Stimulated activated CD4-positive, alpha-beta T cell treated with anti-CD3 and anti-CD28 coated beads, Interleukin-1b, Interleukin-23, amount 100 ng/mL, for 48 hours (primary cell): Measurements from ENCODE around the gene GPT2.
A peak's percentile ranks its signal among the peaks of the same experiment; 100 is the strongest.
"Not testable (repeated sequence)": the region's sequence is repeated elsewhere in the genome, so short reads cannot be mapped to it uniquely, and the experiment has no call there.

ENCODE experiments used
- DNase-seq: peaks from one replicate; pipeline ENCODE4 v3.0.0-alpha.2; 2020

Gene GPT2

GRCh38 chr16:46924402-46924801 is 40.2 kb downstream of the GPT2 start:
- DNase-seq: no peak

GRCh38 chr16:46926470-46927225 is 42.5 kb downstream of the GPT2 start:
- DNase-seq: no peak

GRCh38 chr16:46927273-46927672 is 43.1 kb downstream of the GPT2 start:
- DNase-seq: no peak

- no peak for DNase-seq
Observed at GRCh38 chr16:46928811-46929210, 44.6 kb downstream of the GPT2 start.

GRCh38 chr16:46929378-46930332 is 45.5 kb downstream of the GPT2 start:
- peak; percentile 60 for DNase-seq

- no peak for DNase-seq
Observed at GRCh38 chr16:46930861-46931260, 46.7 kb downstream of the GPT2 start.

GRCh38 chr16:46932802-46933201 is 48.6 kb downstream of the GPT2 start:
- no peak for DNase-seq

- DNase-seq: no peak
Observed at GRCh38 chr16:46937536-46937935, 53.4 kb downstream of the GPT2 start.

GRCh38 chr16:46944713-46945112 is 60.6 kb downstream of the GPT2 start:
- not testable (repeated sequence) for DNase-seq

GRCh38 chr16:46947900-46948547 is 63.9 kb downstream of the GPT2 start:
- peak; percentile 12 for DNase-seq

- DNase-seq: no peak
Observed at GRCh38 chr16:46948548-46949166, 64.5 kb downstream of the GPT2 start.

GRCh38 chr16:46949241-46949892 is 65.2 kb downstream of the GPT2 start:
- peak; percentile 62 for DNase-seq

GRCh38 chr16:46950009-46950408 is 65.8 kb downstream of the GPT2 start:
- no peak for DNase-seq

- DNase-seq: no peak
Observed at GRCh38 chr16:46954562-46954961, 70.4 kb downstream of the GPT2 start.

- peak; percentile 50 for DNase-seq
Observed at GRCh38 chr16:46961373-46962353, 77.5 kb downstream of the GPT2 start.

- no peak for DNase-seq
Observed at GRCh38 chr16:46962629-46963028, 78.5 kb downstream of the GPT2 start.

GRCh38 chr16:46968063-46968435 is 83.9 kb downstream of the GPT2 start:
- no peak for DNase-seq

GRCh38 chr16:46970089-46970488 is 85.9 kb downstream of the GPT2 start:
- DNase-seq: no peak

- DNase-seq: no peak
Observed at GRCh38 chr16:46971271-46971670, 87.1 kb downstream of the GPT2 start.

- peak; percentile 47 for DNase-seq
Observed at GRCh38 chr16:46972429-46973206, 88.5 kb downstream of the GPT2 start.
